Measurements from ENCODE around the gene SPATS2L.

SPATS2L gene

GRCh38 chr2:200297989-200298388, 8.5 kb upstream of the SPATS2L start:
- no peak for TF ChIP-seq CTCF (IDR thresholded peaks at IDR 0.05)

- no peak for TF ChIP-seq CTCF (IDR thresholded peaks at IDR 0.05)
Measured at GRCh38 chr2:200298816-200299215, 7.7 kb upstream of the SPATS2L start.

- TF ChIP-seq CTCF (IDR thresholded peaks at IDR 0.05), result no peak
Measured at GRCh38 chr2:200300065-200300464, 6.4 kb upstream of the SPATS2L start.

GRCh38 chr2:200300638-200301314, 5.7 kb upstream of the SPATS2L start:
- no peak for TF ChIP-seq CTCF (IDR thresholded peaks at IDR 0.05)

- TF ChIP-seq CTCF (IDR thresholded peaks at IDR 0.05), result no peak
Measured at GRCh38 chr2:200301953-200302858, 4.3 kb upstream of the SPATS2L start.

- TF ChIP-seq CTCF (IDR thresholded peaks at IDR 0.05), result no peak
Measured at GRCh38 chr2:200302940-200303727, 3.4 kb upstream of the SPATS2L start.

- TF ChIP-seq CTCF (IDR thresholded peaks at IDR 0.05), result no peak
Measured at GRCh38 chr2:200305797-200306195, 697 bp upstream of the SPATS2L start.

Data from LNCAP (cell line).